ENCODE results near the gene EDN3.

DNA sequence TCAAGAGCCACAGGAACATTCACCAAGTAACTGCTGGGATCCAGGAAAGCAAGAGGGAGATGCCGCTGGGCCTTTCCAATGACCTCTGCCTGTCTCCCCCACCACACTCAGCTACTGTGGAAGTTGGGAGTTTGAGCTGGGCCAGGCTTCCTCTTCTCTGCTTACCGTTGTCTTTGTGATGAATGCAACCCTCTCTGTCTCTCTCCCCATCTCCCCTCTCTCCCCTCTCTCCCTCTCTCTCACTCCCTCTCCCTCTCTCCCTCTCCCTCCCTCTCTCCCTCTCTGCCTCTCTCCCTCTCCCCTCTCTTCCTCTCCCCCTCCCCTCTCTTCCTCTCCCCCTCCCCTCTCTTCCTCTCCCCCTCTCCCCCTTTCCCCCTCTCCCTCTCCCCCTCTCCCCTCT is 54.8 kb downstream of the EDN3 start:
- no peak for TF ChIP-seq POLR2AphosphoS5 (IDR thresholded peaks at IDR 0.05; ENCODE audit: low read depth, low read length)
- TF ChIP-seq PAX5 (IDR thresholded peaks at IDR 0.05; ENCODE audit: insufficient read depth, low read length, severe bottlenecking) = no peak

All from GM12891 (cell line).